ENCODE measurements around the gene ATP2C1. TPM values are rescaled to one million over a fixed set of nuclear protein-coding genes. Genes with fewer than 3 reads are reported as not detected.

ATP2C1 gene
- total RNA-seq, 2 experiments from 2014 or later = 46.4 to 46.8 TPM

GRCh38 chr3:131028844-131029243 is 135.0 kb downstream of the ATP2C1 start:
- H3K9me3 Mint-ChIP-seq = no peaks in the 10 kb centered on the region
- H3K27ac Mint-ChIP-seq = no peak overlapping the region
- ChIA-PET POLR2A (no interaction called here), CTCF (no interaction called here)
- no peak overlapping the region for H3K4me3 Mint-ChIP-seq
- DNase-seq (no peak), ATAC-seq (no peak)
- TF ChIP-seq CTCF (IDR thresholded peaks at IDR 0.05) = no peak
- peaks cover 26% of the 10 kb centered on the region for H3K4me1 Mint-ChIP-seq (ENCODE audit: low read depth)
- intact Hi-C loops (cut with micrococcal nuclease) = no loop called here
- H3K36me3 Mint-ChIP-seq (ENCODE audit: low read depth) = peaks cover 16% of the 10 kb centered on the region
- no peaks in the 10 kb centered on the region for H3K27me3 Mint-ChIP-seq

GRCh38 chr3:131031660-131032059 is 137.8 kb downstream of the ATP2C1 start:
- H3K36me3 Mint-ChIP-seq (ENCODE audit: low read depth) = no peaks in the 10 kb centered on the region
- H3K9me3 Mint-ChIP-seq = no peaks in the 10 kb centered on the region
- intact Hi-C loops (cut with micrococcal nuclease) = loop anchor here (10.0 kb wide), 2 partner anchors 473 to 1003 kb away; partner anchors contain the start of genes CPNE4 and MRPL3
- H3K4me3 Mint-ChIP-seq = no peak overlapping the region
- no peak for TF ChIP-seq CTCF (IDR thresholded peaks at IDR 0.05)
- no peaks in the 10 kb centered on the region for H3K27me3 Mint-ChIP-seq
- CTCF ChIA-PET = no interaction called here
- POLR2A ChIA-PET = no interaction called here
- no peak overlapping the region for H3K27ac Mint-ChIP-seq
- ATAC-seq (no peak), DNase-seq (no peak)
- H3K4me1 Mint-ChIP-seq (ENCODE audit: low read depth) = peaks cover 6% of the 10 kb centered on the region

GRCh38 chr3:131033480-131034080 is 139.7 kb downstream of the ATP2C1 start:
- ATAC-seq (peak; percentile 81), DNase-seq (peak; percentile 21)
- Mint-ChIP-seq H3K4me1 (ENCODE audit: low read depth) (no peaks in the 10 kb centered on the region), H3K9me3 (no peaks in the 10 kb centered on the region), H3K27ac (no peak overlapping the region), H3K27me3 (no peaks in the 10 kb centered on the region), H3K4me3 (no peak overlapping the region), H3K36me3 (ENCODE audit: low read depth) (no peaks in the 10 kb centered on the region)
- CTCF ChIA-PET = interaction anchor here (0.6 to 1.9 kb wide), 19 partner anchors 8 to 1001 kb away, joined by 3 to 9 read pairs (median 3); partner anchors contain the start of genes CPNE4 and NUDT16
- POLR2A ChIA-PET = no interaction called here
- intact Hi-C loops (cut with micrococcal nuclease) = loop anchor here (10.0 kb wide), 2 partner anchors 471 to 1001 kb away; partner anchors contain the start of genes CPNE4 and MRPL3
- peak; percentile 81 for TF ChIP-seq CTCF (IDR thresholded peaks at IDR 0.05)

- Mint-ChIP-seq H3K27me3 (no peaks in the 10 kb centered on the region), H3K27ac (no peak overlapping the region), H3K4me3 (no peak overlapping the region), H3K36me3 (ENCODE audit: low read depth) (no peaks in the 10 kb centered on the region), H3K4me1 (ENCODE audit: low read depth) (no peaks in the 10 kb centered on the region), H3K9me3 (no peaks in the 10 kb centered on the region)
- TF ChIP-seq CTCF (IDR thresholded peaks at IDR 0.05) = no peak
- CTCF ChIA-PET = interaction anchor here (1.6 kb wide), 1 partner anchor 10 kb away, joined by 4 read pairs; the partner anchor contains the start of genes ASTE1 and NEK11
- POLR2A ChIA-PET = interaction anchor here (1.1 kb wide), 1 partner anchor 10 kb away, joined by 4 read pairs; the partner anchor contains the start of genes ASTE1 and NEK11
- intact Hi-C loops (cut with micrococcal nuclease) = loop anchor here (10.0 kb wide), 2 partner anchors 468 to 998 kb away; partner anchors contain the start of genes CPNE4 and MRPL3
- no peak for DNase-seq
- ATAC-seq = no peak
These were observed 142.4 kb downstream of the ATP2C1 start for GRCh38 chr3:131036200-131036816.

GRCh38 chr3:131036986-131037385 is 143.1 kb downstream of the ATP2C1 start:
- H3K36me3 Mint-ChIP-seq (ENCODE audit: low read depth) = peaks cover 2% of the 10 kb centered on the region
- intact Hi-C loops (cut with micrococcal nuclease) = loop anchor here (10.0 kb wide), 2 partner anchors 468 to 998 kb away; partner anchors contain the start of genes CPNE4 and MRPL3
- no peaks in the 10 kb centered on the region for H3K9me3 Mint-ChIP-seq
- H3K4me1 Mint-ChIP-seq (ENCODE audit: low read depth) = peaks cover 6% of the 10 kb centered on the region
- ChIA-PET POLR2A (interaction anchor here (1.1 kb wide), 1 partner anchor 10 kb away, joined by 4 read pairs; the partner anchor contains the start of genes ASTE1 and NEK11), CTCF (no interaction called here)
- H3K27ac Mint-ChIP-seq = no peak overlapping the region
- TF ChIP-seq CTCF (IDR thresholded peaks at IDR 0.05) = no peak
- no peak for ATAC-seq
- DNase-seq = no peak
- H3K27me3 Mint-ChIP-seq = no peaks in the 10 kb centered on the region
- H3K4me3 Mint-ChIP-seq = no peak overlapping the region

Measured in activated CD8-positive, alpha-beta T cell treated with anti-CD3 and anti-CD28 coated beads for 36 hours (primary cell).